IPS DF 4.7 (cell line): ENCODE results near the gene WWOX.

Experiments used
- DNase-seq: peaks from one replicate; pipeline ENCODE4 v3.0.0-alpha.2; 2013; ENCODE audit warnings: low spot score; ENCODE audit errors: extremely low read depth

Gene WWOX

DNA sequence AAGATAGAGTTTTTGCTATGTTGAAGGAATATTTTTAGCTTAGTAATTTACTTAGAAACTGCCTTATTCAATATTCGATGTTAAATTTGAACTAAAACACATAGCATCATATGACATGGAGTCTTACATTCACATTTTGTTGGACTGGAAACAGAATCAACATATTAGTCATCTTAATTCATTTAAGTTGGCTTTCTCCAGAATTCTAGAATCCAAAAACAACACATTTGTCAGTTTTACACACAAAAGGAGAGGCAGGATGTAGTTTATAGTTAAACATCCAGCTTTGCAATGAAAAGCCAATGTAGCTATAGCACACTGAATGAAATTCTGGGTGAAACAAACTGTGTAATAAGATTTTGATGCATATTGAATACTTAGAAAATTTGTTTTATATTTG, 43.3 kb downstream of the WWOX start:
- no peak for DNase-seq

DNA sequence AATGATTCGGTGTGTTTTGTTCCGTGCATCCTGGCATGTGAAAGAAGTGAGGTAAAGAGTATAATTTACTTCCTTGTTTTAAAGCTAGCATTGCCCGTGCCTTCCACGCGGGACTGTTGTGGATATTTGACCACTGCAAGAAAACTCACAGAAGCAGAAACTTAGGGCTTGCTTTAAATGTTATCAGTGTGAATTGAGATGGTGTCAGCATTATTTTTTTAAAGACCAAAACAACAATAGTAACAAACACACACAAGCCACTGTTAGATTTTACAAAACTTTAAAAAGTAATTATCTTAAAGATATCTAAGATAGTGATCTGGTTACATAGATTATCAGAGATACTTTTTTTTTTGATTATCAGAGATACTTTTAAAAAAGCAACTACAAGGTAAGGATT, 47.4 kb downstream of the WWOX start:
- DNase-seq = no peak

DNA sequence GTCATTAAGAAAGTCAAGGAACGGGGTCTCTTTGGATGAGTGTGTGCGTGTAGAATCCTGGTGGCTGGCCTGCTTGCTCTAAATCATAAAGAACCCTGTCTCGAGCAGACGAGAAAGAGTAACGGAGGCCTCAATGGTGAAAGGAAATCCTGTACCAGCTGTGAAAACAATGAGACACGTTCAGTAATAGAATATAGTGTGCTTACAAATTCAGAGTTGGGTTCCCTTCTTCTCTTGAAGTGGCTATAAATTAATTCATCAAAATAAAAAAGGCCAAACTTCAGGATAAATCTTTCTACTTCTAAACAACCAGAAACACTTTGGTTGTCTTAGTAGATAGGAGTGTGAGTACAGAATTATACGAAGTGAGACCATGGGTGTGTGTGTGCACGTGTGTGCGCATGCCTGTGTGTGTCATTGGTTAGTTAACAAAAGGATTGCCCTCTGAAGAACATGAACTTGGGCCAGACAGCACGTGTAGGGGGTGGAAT, 48.5 kb downstream of the WWOX start:
- no peak for DNase-seq

DNA sequence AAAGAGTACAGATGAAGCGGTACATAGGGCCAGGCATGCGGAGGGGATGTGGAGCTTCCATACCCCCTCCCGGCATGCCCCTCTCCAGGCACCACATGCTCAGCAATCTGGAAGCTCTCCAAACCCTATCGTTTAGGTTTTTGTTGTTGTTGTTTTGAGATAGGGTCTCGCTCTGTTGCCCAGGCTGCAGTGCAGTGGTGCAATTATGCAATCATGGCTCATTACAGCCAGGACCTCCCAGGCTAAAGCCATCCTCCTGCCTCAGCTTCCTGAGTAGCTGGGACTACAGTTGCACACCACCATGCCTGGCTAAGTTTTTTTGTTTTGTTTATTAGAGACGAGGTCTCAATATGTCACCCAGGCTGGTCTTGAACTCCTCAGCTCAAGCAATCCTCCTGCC, 50.8 kb downstream of the WWOX start:
- DNase-seq = no peak

DNA sequence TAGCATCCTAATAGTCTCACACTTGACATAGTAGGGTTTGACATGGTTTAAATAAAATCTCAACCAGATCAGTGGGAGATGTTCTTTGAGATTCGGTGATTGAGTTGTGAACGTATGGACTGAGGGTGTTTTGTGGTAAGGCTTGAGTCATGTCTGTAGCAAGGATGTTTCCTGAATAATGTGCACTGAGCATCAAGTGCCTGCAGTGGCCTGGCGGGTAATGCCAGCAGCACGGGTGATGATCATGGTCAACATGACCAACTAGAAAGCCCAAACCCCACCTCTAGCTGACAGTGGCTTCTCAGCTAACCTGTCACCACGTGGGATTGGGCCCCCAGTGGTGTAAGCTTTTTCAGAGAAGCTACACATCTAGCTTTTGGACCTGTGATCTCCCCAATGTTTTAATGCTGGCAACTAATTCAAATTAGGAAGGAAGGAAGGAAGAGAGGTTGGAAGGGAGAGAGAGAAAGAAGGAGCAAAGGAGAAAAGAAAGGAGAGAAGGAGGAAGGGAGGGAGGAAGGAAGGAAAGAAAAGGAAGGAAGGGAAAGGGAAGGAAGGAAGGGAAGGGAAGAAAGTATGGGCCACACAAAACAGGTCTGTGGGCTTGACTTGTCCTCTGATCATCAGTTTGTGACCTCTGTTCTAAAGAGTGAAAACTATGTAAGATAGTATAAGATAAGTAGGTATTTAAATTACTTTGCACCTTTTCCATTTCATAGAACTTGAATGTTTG, 55.4 kb downstream of the WWOX start:
- DNase-seq = no peak

DNA sequence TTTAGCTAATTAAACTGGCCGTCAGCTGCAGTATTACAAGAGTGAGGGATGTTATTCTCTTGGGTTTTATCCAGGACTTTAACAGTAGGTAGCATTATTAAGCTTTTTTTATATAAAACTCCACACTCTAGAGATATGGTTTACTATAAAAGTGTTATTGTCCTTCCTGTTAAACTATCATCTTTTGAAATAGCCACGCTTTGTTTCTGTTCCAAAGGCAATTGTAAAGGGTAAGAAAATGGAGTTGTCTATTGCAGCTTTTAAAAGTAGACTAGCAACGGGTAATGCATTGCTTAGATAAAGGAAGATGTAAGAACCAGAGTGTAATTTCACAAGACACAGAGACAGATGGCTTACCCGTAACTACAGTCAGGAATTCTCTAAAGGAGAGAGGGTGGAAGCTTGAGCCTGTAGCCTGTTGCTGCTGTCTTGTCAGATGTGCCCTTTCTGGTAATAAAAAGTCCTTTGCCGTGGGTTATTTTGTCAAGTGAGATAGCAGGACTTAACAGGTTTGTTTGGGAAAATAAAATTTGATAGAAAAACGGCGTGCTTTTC, 56.4 kb downstream of the WWOX start:
- DNase-seq = no peak

DNA sequence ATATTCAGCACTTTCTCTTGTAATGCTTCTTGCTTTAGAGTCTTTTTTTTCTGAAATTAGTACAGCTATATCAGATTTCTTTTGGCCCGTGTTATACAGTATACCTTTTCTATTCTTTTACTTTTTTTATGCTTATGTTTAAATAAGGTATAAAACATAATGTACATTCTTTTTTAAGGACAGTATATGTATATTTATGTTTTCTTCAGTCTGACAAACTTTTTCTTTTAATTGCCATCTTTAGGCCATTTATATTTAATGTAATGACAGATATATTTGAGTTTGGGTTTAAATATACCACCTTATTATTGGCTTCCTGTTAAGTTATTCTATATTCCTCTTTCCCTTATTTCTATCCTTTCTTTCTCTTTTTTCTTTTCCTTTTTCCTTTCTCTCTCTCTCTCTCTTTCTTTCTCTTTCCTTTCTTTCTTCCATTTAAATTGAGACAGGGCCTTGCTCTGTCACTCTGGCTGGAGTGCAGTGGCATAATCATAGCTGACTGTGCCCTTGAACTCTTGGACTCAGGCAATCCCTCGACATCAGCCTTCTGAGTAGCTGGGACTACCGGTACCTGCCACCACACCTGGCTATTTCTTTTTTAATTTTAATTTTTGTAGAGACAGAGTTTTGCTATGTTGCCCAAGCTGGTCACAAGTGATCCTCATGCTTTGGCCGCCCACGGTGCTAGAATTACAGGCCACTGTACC, 61.7 kb downstream of the WWOX start:
- DNase-seq = no peak

DNA sequence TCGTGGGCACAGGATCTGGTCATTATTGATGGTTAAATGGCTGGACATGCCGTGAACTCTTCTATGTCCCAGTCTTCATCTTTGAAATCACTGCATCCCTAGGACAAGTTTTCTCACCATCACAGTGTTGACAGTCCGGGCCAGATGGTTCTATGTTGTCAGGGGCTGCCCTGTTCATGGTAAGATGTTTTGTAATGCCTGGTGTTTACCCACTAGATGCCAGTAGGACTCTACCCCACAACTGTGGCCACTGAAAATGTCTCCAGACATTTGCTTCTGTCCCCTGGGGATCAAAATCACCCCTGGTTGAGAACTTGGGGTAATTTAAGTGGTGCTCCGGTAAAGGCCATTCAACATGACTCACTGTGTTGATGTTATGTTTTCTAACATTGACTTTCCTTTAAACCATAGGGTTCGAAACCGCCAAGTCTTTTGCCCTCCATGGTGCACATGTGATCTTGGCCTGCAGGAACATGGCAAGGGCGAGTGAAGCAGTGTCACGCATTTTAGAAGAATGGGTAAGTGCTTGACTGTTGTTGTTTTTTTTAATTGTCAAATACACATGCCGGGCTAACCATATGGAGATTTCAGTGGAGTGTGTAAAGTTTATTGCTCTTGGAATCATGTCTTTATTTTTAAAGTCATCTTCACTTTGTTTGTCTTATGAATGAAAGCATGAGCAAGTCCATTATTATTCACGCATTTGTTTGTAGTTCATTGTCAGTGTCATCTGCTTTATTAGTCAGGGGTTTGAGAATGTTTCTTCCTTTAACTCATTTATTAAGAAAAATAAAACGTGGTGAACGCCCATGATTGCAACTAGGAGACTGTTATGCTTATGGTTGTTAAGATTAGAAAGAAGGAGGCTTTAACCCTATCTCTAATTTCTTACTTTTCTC, 64.6 kb downstream of the WWOX start:
- DNase-seq = no peak

DNA sequence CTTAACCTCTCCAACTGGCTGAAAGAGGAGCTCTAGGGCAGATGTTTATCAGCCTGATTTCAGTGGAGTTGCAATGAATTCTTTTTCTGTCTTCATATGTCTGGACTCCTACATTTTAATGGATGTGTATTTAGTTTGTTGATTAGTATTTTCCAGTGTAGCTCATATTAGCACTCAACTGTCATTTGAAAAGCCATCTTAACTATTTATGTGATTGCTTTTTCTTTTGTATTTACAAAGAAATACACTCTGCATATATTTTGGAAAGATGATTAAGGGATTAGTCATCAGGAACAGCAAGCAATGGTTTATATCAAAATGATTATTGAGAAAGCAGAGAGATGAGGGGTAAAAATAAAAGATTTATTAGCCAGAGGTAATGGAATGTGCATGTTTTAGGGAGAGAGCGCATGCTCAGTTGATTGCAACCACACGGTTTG, 71.1 kb downstream of the WWOX start:
- DNase-seq = no peak

DNA sequence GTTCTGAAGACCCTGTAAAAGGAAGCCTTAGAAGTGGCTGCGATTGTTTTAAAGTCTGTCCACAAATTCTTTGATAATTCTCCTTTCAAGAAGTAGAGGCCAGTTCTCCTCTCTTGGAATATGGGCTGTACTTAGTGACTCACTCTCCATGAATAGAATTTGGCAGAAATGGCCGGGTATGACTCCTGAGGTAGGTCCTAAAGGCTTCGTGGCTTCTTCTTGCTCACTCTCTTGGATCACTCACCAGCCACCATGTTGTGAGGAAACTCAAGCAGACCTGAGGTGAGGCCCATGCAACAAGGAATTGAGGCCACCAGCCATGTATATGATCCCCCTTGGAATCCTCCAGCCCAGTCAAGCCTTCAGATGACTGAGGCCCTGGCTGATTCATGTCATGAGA, 75.8 kb downstream of the WWOX start:
- DNase-seq = no peak

DNA sequence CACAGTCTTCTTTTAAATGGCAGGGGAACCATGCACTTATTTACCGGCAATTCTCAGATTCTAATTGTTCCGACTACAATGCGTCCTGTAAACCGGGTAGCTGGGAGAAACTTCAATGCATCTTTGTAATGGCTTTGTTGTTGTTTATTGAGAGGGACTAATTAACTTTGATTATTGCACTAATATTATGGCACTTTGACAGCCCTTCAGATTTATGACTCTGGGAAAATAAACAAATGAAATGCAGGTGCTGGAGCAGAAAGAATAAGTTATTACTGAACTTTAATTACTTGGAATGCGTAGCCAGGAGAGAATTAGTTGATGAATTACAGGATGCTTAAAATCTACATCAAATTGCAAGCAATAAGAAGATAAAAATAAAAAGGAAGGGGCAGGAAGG, 77.0 kb downstream of the WWOX start:
- DNase-seq = no peak

DNA sequence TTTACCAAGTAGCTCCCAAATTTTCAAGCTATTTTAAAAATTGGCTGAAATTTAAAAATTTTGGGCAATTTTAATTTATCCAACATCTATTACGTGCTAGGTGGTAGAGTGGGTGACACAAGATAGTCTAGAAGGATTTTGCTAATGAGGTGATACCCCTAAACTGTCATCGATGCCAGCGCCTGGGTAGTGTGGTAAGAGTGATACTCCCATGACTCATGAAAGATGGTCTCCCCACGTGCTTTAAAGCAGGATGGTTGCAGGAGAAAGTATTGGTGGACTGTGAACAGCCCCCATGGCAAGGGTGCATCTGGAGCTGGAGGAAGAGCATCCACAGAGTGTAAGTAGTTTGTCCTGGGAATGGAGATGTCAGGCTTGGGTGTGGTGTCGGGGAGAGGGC, 77.8 kb downstream of the WWOX start:
- no peak for DNase-seq

DNA sequence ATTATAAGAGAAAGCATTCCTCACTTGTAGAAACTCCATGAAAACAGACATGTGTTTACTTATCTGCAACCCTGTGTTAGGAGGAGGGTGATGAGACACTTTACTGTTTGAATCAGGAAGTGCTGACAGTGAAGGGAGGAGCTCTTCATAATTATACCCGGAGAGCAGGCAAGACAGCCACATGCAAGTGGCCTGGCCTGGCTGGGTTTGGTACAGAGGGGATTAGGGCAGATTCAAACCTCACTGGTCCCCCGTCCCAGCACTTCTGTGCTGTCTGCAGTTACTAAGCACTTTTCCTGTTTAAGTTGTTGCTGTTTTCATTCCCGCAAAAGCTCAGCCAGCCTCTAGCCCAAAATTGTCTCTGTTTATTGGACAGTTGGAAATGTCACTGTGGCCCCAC, 78.5 kb downstream of the WWOX start:
- no peak for DNase-seq

DNA sequence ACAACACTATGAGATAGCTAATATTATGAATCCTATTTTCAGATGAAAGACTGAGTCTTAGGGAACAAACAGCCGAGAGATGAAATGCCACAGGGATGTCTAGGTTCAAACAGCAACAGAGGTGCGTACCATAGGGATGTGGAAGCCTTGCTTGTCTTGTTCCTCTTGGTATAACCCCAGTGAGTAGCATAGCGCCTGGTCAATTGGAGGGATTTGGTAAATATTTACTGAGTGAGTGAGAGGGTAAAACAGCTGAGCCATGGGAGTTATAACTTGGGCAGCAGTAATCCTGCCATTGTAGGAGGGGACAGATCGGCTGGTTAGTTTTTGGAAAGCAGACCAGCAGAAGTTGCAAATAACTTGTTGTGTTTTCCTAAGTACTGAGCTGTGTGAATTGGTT, 80.2 kb downstream of the WWOX start:
- no peak for DNase-seq

DNA sequence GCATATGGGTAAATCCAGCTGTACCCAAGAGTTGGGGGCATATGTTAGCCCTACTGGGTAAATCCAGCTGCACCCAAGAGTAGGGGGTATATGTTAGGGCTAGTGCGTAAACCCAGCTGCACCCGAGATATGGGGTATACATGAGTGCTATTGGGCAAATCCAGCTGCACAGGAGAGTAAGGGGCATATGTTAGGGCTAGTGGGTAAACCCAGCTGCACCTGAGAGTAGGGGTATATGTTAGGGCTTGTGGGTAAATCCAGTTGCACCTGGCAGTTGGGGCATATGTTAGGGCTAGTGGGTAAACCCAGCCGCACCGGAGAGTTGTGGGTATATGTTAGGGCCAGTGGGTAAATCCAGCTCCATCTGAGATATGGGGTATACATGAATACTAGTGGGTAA, 80.9 kb downstream of the WWOX start:
- DNase-seq = no peak

DNA sequence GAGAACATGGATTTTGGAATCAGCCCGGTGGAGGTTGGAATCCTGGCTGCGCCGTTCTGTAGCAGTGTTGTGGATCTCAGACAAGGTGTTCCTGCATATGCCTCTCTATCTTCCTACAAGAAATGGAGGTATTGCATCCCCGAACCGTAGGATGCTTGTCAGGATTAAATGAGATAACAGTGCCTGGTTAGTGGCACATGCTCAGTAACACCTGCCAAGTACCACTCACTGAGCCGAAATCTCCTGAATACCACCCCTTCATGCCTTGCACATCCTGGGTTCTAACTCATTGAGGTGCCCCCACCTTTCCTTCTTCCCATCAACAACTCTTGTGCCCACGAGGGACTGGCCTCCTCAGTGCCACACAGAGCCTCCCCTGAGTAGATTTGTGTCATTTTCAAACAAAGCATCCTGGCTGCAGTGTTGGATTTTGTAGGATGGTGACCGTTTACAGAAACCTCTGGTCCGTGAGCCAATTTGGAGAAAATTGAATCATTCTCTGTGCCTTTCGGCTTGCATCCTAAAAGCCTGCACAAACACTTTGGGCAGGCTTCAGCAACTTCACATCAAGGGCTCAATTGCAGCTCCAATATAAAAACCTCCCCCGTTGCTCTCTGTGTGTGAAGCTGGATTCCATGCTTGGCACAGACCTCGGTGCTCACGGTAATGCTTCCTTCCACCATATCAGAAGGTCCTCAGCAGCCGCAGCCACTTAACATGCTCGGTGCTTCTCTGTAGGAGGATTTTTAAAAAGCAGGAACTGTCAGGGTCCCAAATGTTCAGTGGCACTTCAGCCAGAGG, 84.2 kb downstream of the WWOX start:
- DNase-seq = no peak

DNA sequence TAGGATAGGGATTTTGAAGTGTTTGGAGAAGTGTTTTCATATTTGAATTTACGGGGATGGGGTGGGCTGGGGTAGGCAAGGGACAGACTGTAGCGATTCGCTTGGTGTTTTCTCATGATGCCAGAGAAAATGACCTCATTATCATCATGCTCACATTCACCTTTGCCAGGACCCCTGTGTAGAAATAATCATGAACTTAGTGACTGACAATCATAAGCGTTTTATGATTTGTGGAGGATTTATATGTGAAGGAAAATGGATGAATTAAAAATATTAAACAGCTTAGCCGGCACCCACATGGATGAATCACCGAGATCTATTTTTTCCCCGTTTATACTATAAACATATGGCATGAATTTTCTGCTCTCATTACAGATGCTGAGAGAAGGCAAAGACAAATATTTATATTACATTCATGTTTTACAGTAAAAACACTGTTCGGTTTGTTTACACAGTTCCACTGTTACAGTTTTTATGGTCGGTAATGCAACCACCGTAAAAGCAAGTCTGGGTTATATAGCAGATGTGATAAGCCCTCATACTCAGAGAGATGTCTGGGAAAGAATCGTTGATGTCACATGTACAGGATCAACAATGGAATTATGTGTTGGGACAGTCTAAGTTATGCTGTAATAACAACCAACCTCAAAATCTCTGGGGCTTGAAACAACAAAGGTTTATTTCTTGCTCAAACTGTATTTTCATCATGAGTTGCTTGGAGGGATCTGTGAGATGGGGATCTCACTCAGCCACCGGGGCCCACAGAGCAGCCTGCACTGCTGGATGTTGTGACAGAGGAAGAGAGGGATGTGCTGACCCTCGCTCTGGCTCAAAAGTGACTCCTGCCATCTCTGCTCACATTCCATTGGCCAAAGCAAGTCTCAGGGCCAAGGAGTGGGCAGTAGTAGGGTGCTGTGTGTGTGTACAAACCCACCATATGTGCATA, 85.1 kb downstream of the WWOX start:
- DNase-seq = no peak

DNA sequence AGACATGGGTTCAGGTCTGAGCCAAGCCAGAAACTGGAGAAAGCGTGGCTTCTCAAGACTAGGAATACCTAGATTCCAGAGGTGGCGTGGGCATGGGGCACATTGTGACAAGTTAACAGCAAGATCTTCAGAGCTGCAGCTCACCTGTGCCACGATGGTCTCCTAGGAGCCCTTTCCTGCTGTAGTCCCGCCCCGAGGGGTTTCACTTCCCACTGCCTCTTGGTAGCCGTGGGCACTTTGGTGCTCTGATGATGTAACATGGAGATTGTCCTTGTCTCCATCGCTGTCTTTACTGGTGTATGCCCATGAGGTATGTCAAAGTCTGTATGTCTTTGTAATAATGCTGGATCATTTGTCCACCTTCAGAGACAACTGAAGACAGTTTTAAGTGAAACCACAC, 89.7 kb downstream of the WWOX start:
- no peak for DNase-seq

DNA sequence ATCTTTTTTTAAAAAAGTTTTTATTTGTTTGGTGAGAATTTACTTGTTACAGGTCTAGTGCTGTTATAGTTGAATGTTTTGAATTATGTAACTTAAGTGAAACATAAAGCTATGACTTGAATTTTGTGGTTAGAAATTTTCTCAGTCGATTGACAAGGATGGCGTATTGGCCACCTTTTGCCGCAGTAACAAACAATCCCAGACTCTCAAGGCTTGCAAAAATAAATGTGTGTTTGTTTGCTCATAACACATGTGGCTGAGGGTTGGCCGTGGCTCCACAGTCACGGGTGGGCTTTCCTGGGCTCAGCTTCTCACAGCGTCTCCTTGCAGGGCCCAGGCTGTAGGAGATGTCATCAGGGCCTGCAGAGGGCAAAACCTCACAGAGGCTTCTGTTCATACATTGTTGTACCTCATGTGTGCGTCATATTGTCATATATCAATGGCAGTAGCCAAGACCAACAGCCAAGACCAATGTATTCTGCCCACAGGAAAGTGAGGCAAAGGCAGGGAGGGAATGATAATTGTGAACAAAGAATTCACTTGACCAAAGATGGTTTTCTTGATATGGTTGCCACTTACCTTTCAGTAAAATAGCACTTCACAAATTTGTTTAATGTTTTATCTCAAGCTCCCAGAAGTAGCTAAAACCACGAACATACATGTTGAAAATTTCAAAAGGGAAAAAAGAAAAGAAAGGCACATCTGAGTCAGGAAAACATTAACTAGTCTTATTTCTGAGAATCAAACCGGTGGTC, 93.5 kb downstream of the WWOX start:
- no peak for DNase-seq
